Measurements from ENCODE around the gene EXOC3L4.

EXOC3L4 gene

GRCh38 chr14:103064978-103065377 lies 29.5 kb upstream of the EXOC3L4 start:
- TF ChIP-seq, protein P1, sequence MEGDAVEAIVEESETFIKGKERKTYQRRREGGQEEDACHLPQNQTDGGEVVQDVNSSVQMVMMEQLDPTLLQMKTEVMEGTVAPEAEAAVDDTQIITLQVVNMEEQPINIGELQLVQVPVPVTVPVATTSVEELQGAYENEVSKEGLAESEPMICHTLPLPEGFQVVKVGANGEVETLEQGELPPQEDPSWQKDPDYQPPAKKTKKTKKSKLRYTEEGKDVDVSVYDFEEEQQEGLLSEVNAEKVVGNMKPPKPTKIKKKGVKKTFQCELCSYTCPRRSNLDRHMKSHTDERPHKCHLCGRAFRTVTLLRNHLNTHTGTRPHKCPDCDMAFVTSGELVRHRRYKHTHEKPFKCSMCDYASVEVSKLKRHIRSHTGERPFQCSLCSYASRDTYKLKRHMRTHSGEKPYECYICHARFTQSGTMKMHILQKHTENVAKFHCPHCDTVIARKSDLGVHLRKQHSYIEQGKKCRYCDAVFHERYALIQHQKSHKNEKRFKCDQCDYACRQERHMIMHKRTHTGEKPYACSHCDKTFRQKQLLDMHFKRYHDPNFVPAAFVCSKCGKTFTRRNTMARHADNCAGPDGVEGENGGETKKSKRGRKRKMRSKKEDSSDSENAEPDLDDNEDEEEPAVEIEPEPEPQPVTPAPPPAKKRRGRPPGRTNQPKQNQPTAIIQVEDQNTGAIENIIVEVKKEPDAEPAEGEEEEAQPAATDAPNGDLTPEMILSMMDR (IDR thresholded peaks at IDR 0.05; ENCODE audit: low read depth, low read length, missing control alignments), result no peak
- in situ Hi-C loops (cut with HindIII; ENCODE audit: low sequenced_read_pairs), result no loop called here
- no peak overlapping the region for H3K4me3 ChIP-seq (ENCODE audit: low read depth, low read length)
- DNase-seq (ENCODE audit: low read depth), result no peak

- in situ Hi-C loops (cut with HindIII; ENCODE audit: low sequenced_read_pairs), result no loop called here
- DNase-seq (ENCODE audit: low read depth), result no peak
- no peak overlapping the region for H3K4me3 ChIP-seq (ENCODE audit: low read depth, low read length)
- TF ChIP-seq, protein P1 (IDR thresholded peaks at IDR 0.05; ENCODE audit: low read depth, low read length, missing control alignments), result no peak
Measured at GRCh38 chr14:103065861-103066260, 28.7 kb upstream of the EXOC3L4 start.

DNA sequence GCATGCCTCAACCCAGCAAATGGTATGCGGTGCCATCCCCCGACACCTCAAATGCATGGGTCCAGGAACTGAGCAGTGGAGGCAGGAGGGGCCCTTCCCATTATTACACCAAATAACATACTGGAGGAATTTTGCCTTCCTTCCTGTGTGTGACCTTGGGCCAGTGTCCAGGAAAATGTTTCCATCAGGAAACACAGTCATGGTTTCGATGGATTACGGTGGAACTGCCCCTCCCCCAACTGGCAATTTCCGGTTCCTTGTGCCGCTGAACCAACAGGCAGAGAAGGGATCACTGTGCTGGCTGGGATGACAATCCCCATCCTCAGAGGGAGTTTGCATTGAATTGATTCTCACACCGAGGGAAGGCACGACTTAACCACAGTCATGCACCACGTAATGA lies 28.1 kb upstream of the EXOC3L4 start:
- TF ChIP-seq, protein P1 (IDR thresholded peaks at IDR 0.05; ENCODE audit: low read depth, low read length, missing control alignments), result no peak
- no peak for DNase-seq (ENCODE audit: low read depth)
- H3K4me3 ChIP-seq (ENCODE audit: low read depth, low read length), result no peak overlapping the region
- in situ Hi-C loops (cut with HindIII; ENCODE audit: low sequenced_read_pairs), result no loop called here

GRCh38 chr14:103067231-103067954 lies 27.1 kb upstream of the EXOC3L4 start:
- in situ Hi-C loops (cut with HindIII; ENCODE audit: low sequenced_read_pairs), result no loop called here
- TF ChIP-seq, protein P1 (IDR thresholded peaks at IDR 0.05; ENCODE audit: low read depth, low read length, missing control alignments), result no peak
- DNase-seq (ENCODE audit: low read depth), result no peak
- no peak overlapping the region for H3K4me3 ChIP-seq (ENCODE audit: low read depth, low read length)

DNA sequence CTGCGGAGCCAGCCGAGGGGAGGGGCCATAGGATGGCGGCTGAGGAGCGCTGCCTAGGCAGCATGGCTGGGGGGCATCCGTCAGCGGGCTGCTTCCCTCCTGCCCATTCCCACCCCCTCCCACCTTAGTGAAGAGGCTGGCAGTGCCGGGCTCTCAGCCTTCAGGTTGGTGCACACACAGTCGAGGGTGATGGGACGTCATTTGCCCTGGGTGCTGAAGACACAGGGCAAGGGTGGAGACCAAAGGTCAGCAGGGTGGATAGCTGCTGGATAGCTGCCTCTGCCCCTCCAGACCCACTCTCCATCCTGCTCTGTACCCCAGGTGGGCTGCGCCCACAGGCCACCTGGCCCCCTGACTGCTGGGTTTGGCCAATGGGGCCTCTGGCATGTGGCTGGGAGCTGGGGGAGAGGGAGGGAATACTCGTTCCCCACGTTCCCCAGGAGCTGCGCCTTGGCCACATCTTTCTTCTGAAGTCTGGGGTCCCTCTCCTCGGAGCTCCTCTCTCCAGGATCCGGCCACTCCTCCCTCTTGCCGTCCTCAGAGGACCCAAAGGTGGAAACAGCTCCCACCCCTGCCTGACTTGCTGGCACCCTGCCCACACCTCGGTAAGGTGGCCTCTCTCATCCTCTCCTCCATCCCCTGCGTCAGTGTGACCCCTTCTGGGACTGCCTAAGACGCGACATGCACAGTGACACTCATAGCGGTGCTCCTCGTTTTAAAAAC lies 26.0 kb upstream of the EXOC3L4 start:
- in situ Hi-C loops (cut with HindIII; ENCODE audit: low sequenced_read_pairs), result no loop called here
- H3K4me3 ChIP-seq (ENCODE audit: low read depth, low read length), result no peak overlapping the region
- DNase-seq (ENCODE audit: low read depth), result no peak
- TF ChIP-seq, protein P1 (IDR thresholded peaks at IDR 0.05; ENCODE audit: low read depth, low read length, missing control alignments), result no peak

GRCh38 chr14:103070263-103070885 lies 24.2 kb upstream of the EXOC3L4 start:
- TF ChIP-seq, protein P1 (IDR thresholded peaks at IDR 0.05; ENCODE audit: low read depth, low read length, missing control alignments), result no peak
- in situ Hi-C loops (cut with HindIII; ENCODE audit: low sequenced_read_pairs), result no loop called here
- no peak for DNase-seq (ENCODE audit: low read depth)
- no peak overlapping the region for H3K4me3 ChIP-seq (ENCODE audit: low read depth, low read length)
